Measurements from ENCODE around the gene FCAMR.

Gene FCAMR

DNA sequence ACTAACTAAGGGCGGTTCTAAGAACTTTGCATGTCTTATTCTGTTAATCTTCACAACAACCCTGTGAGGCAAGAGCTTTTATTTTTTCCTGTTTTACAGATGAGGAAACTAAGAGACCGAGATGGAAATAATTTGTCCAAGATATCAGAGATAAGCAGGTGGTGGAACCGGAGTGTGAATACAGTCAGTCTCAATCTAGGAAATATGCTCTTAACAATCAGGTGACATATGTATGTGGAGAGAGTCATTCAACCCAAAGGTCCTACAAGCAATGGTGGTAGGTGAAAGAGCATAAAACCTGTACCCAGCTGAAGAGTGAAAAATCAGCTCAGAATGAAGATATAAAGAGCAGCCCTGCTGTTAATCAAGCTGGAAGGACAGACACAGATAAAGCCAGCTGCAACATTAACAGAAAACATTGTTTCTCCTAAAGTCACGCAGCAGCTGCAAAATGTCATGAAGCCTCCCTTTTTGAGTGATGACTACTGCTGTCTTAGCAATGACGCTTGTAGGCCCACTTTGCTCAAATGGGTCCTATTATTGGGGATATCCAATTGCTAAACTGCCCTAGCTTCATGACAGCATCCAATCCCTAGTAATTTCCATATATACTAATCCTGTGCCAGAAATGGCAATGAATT lies 30.5 kb upstream of the FCAMR start:
- DNase-seq (ENCODE audit: low read depth in 2 of 2): no peak

DNA sequence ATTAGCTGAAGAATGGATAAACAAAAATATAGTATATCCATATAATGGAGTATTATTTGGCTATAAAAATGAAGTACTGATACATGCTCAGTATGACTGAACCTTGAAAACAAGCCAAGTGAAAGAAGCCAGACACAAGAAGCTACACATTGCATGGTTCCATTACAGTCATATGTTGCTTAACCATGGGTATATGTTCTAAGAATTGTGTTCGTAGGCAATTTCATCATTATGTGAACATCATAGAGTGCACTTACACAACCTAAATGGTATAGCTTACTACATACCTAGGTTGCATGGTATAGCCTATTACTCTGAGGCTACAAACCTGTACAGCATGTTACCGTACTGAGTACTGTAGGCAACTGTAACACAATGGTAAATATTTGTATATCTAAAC lies 28.6 kb upstream of the FCAMR start:
- DNase-seq (ENCODE audit: low read depth in 2 of 2): no peak

GRCh38 chr1:206992790-206993189 lies 22.5 kb upstream of the FCAMR start:
- DNase-seq (ENCODE audit: low read depth in 2 of 2): no peak

- no peak for DNase-seq (ENCODE audit: low read depth in 2 of 2)
These were observed 17.6 kb upstream of the FCAMR start for GRCh38 chr1:206987873-206988272.

GRCh38 chr1:206986885-206987284 lies 16.6 kb upstream of the FCAMR start:
- no peak for DNase-seq (ENCODE audit: low read depth in 2 of 2)

DNA sequence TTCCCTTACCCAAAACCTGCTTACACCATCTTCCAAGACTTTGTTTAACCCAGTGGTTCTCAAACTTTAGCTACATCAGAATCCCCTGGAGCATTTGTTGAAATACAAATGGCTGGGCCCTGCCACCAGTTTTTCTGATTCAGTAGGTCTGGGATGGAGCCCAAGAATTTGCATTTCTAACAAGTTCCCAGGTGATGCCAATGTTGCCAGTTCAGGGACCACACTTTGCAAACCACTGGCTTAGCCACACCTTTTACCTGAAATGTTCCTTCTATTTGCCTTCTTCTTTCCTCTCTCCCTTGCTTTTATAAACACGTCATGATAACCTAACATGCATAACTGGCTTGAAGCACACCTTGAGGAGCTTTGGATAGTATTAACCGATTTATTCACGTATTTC lies 16.1 kb upstream of the FCAMR start:
- no peak for DNase-seq (ENCODE audit: low read depth in 2 of 2)

DNA sequence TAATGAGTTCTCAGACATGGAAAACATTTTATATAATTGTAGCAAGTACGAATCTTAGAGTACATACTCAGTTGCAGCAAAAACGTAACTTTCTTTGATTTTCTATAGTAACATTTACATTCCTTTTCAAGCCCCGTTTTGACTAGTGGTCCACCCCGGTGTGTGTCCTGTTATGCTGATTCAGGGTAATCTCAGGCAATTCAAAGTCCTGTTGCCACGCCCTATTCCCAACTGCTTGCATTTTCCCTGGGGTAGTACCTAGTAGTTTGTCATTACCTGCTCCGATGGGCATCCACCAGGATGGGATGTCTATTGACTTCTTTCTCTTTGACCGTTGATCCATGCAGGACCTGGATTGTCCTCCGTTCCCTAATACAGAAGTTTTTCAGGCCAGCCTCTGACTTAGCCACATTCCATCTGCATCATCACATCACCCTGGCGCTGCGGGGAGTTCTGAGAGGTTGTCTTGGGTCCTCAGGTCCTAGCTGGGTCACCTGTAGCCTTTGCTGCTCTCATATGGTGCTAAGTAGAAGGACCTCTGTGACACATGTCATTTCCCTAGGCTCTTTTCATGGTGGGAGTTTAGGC lies 15.0 kb upstream of the FCAMR start:
- no peak for DNase-seq (ENCODE audit: low read depth in 2 of 2)

DNA sequence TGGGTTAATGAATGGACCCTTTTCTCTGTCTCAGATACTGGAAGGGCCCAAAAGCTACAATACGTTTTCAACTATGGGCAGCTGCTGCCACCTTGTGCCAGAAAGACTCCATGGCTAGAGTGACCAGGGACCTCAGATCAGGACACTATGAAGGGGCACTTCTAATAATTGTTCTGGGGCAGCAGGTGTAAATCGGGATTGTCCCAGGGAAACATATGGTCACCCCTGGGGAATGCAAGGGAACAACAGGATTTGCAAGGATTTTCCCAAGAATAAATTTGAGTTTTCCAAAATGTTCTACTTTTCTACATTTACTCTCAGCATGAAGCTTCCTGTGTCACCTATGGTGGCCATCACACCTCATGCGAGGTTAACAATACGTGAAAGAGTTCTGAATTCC lies 12.0 kb upstream of the FCAMR start:
- DNase-seq (ENCODE audit: low read depth in 2 of 2): peak; percentile 19 to 34

DNA sequence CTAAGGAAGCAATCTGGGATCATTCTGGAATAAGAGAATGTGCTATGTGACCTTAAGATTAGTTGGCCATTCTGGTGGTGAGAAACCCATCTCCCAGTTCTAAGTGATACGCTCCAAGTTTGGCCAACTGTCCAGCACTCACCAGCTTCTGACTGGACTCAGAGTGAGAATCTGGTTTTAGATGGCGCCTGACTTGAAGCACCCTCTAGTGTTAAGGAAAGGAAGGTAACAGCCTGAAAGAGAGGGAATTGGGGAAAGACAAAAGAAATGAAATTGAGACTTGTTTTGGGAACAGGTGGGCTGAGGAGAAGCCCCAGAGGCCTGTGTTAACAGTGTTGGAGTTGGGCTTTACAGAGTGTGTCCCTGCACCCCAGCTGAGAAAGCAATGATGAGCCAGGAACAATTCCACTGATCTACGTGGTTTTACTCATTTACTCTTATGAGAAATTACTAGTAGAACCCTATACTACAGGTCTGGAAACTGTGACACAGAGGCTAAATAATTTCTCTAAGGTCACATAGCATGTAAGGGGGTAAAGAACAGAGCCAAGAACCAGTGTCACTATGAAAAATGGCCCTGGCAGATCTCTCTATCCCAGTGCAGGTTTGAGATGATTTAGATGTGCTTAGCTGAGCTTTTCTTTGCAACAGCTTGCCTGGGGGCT lies 9.3 kb upstream of the FCAMR start:
- no peak for DNase-seq (ENCODE audit: low read depth in 2 of 2)

DNA sequence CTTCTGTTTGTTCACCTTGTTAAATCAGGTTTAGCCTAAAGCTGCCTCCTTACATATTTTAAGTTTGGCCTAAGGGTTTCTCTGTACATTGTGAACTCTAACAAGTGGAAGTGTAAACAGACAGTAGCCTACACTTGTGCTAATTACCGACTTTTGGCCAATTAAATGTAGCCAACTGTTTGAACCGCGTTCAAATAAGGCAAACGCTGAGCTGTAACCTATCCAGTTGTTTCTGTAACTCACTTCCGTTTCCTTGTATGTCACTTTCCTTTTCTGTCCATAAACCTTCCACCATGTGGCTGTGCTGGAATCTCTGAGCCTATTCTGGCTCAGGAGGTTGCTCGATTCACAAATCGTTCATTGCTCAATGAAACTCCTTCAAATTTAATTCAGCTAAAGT lies 8.0 kb upstream of the FCAMR start:
- DNase-seq (ENCODE audit: low read depth in 2 of 2): no peak

- DNase-seq (ENCODE audit: low read depth in 2 of 2): no peak
These were observed 5.0 kb upstream of the FCAMR start for GRCh38 chr1:206975306-206975705.

DNA sequence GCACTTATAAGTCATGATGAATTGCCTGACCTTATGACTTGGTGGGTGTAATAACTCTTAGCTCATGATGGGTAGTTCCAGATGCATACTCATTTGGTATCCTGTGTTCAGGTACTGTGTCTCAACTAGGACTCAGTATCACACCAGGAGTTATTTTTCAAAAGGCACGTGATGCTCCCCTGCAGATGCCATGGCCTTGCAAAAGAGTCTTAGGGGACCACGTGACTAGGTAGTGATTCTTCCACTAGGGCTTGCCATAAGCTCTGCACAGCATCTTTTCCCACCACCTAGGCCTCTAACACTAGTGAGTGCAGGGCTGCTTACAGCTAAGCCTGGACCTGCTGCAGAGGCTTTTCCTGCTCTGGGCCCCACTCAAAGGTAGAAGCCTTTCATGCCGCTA lies 3.9 kb upstream of the FCAMR start:
- no peak for DNase-seq (ENCODE audit: low read depth in 2 of 2)

DNA sequence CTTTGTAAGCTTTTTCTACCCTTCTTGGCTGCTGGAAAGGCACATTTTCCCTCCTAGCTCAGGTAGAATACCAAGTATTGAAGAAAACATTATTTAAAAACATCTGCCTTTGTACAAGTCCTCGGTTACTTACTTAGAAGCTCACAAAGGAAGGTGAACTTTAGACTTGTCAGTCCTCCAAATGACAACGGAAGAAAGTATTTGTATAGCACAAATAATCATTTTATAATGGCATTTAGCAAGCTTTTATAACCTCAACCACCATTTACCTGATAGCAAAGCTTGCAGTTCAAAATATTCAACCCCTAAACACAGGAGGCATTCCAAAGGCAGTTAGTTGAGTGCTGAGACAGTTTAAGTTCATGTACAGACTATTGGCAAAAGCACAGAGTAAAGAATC lies 2.5 kb upstream of the FCAMR start:
- DNase-seq (ENCODE audit: low read depth in 2 of 2): no peak

GRCh38 chr1:206971029-206971655 lies 882 bp upstream of the FCAMR start:
- no peak for DNase-seq (ENCODE audit: low read depth in 2 of 2)

DNA sequence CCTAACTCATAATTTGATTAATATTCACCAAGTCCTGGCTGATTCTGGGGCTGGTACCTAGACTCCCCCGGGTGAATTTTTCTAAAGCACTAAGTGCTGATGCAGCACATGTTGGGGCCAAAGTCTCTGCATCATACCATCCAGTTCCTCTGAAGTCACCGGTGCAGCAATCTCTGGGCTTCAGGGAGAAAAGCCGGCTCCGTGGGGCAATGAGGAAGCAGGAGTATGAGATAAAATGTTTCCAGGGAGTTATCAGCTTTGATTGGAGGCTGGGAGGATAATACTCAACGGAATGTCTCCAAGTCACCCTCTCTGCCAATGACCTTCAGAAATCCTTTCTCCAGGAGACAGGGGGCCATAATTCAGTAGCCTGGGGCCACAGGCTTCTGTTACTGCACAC lies 1.2 kb downstream of the FCAMR start:
- DNase-seq (ENCODE audit: low read depth in 2 of 2): no peak

DNA sequence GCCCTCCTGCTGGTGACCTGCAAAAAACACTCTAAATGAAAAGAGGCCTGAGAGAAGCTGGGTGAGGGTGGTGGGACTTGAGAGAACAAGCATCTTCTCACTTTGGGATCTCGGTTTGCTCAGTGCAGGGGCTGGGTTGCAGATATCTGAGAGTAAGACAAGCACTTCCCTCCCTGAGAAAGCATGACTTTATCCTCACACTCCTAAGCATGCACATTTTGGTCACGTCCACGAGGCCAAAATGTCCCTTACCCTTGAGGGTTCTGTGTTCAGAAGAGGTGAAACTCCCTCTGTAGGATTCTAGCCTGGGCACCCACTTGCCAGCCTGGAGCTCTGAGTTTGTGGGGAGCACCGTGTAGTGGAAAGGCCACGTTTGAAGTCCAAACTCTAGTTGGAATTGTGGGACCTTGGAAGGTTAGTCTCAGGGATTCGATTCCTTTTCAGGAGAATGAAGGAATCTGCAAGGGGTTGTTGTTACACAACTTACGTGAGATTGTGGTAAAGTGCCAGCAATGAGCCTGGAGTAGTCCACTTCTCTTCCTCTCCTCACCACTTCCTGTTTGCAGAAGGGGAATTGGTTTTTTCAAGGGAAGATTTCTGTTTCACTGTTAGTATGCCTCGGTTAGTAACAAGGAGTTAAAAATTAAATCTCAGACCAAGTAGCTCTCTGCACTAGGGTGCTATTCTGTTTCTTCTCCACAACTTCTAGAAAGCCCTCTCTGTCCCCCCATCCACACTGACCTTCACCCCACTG lies 3.0 kb downstream of the FCAMR start:
- no peak for DNase-seq (ENCODE audit: low read depth in 2 of 2)

DNA sequence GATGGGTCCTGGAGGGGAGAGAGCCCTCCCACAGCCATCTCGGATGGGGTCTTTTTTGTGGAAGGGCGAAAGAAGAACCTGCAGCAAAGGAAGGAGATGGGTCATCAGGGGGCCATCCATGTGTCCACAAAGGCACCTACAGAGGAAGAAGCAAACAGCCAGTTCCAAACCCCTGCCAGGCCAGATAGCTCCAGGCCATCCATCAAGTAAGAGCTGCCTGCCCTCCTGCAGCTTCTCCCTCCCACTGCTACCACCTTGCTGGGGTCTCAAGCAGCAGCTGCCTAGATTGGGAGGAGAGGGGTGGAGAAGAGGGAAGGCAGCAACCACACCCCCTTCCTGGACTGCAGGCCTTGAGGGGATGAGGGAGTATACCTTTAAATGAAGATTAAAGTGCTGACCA lies 4.5 kb downstream of the FCAMR start:
- DNase-seq (ENCODE audit: low read depth in 2 of 2): no peak

- no peak for DNase-seq (ENCODE audit: low read depth in 2 of 2)
These were observed 6.5 kb downstream of the FCAMR start for GRCh38 chr1:206963740-206964139.

GRCh38 chr1:206963119-206963712 lies 7.0 kb downstream of the FCAMR start:
- DNase-seq (ENCODE audit: low read depth in 2 of 2): no peak

DNA sequence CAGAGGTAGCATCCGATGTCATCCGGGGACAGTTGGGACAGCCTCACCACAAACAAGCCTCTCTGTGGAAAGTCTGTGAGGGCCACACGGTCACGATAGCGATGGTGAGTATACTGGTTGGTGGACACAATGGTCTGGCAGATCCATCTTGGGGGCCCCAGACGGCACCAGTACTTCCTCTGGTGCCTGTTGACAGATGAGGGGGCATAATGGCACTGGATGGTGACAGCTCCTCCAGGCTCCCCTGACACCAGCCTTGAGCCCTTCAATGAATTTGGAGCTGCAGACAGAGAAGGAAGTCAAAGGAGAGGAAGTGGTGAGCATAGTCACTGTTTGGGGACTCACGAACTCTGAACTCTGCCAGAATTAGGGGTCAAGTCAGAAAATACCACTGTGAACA lies 8.0 kb downstream of the FCAMR start:
- no peak for DNase-seq (ENCODE audit: low read depth in 2 of 2)

DNA sequence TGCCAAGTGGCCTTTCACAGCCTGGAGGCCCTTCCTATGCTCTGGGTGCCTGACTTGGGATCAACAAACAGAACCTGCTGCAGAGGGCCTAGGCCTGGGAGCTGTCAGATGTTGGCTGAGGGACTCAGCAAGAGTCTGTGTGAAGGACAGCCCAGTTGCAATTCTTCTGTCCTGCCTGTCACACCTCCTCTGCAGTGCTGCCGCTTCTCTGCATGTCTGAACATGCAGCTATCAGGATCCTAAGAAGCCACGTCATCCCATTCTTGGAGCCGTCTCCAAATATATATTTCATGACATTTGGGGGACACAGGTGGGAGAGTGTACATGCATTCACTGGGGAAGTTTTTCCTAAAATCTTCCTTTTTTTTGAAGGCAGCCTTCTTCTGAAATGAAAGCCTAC lies 8.6 kb downstream of the FCAMR start:
- DNase-seq (ENCODE audit: low read depth in 2 of 2): no peak
